Stimulated activated CD8-positive, alpha-beta memory T cell treated with anti-CD3 and anti-CD28 coated beads, Interleukin-2, amount 100 ng/mL, for 48 hours (primary cell): Measurements from ENCODE around the gene KLF11.

ENCODE experiments used
- DNase-seq, 2 donors: peaks; one replicate each; pipeline ENCODE4 v3.0.0-alpha.2; 2020; ENCODE audit warnings: low read depth in 2 of 2

The KLF11 gene

GRCh38 chr2:10042301-10043161, 819 bp upstream of the KLF11 start:
- DNase-seq, result no peak

GRCh38 chr2:10043906-10044601, 704 bp downstream of the KLF11 start:
- peak; percentile 83 to 96 for DNase-seq

- no peak for DNase-seq
Observed at GRCh38 chr2:10045561-10046355, 2.4 kb downstream of the KLF11 start.

GRCh38 chr2:10046931-10047330, 3.6 kb downstream of the KLF11 start:
- no peak for DNase-seq

GRCh38 chr2:10047616-10048500, 4.5 kb downstream of the KLF11 start:
- no peak for DNase-seq

GRCh38 chr2:10048501-10049171, 5.3 kb downstream of the KLF11 start:
- DNase-seq, result no peak

- no peak for DNase-seq
Observed at GRCh38 chr2:10052216-10052615, 8.9 kb downstream of the KLF11 start.

GRCh38 chr2:10053351-10053750, 10.0 kb downstream of the KLF11 start:
- DNase-seq, result no peak

GRCh38 chr2:10054424-10054823, 11.1 kb downstream of the KLF11 start:
- no peak for DNase-seq

- DNase-seq, result no peak
Observed at GRCh38 chr2:10054976-10055375, 11.6 kb downstream of the KLF11 start.

GRCh38 chr2:10056439-10056838, 13.1 kb downstream of the KLF11 start:
- no peak for DNase-seq

- DNase-seq, result no peak
Observed at GRCh38 chr2:10057231-10058107, 14.1 kb downstream of the KLF11 start.

- DNase-seq, result no peak
Observed at GRCh38 chr2:10058251-10059015, 15.1 kb downstream of the KLF11 start.

- DNase-seq, result no peak
Observed at GRCh38 chr2:10059016-10059351, 15.6 kb downstream of the KLF11 start.

GRCh38 chr2:10059552-10060335, 16.4 kb downstream of the KLF11 start:
- DNase-seq, result no peak

- no peak for DNase-seq
Observed at GRCh38 chr2:10061221-10061925, 18.0 kb downstream of the KLF11 start.

GRCh38 chr2:10062931-10063365, 19.6 kb downstream of the KLF11 start:
- DNase-seq, result no peak

- no peak for DNase-seq
Observed at GRCh38 chr2:10063566-10063965, 20.2 kb downstream of the KLF11 start.
